ENCODE results near the gene LPIN2. TPM values are rescaled to one million over a fixed set of nuclear protein-coding genes. Genes with fewer than 3 reads are reported as not detected.
"Not testable (repeated sequence)": the region's sequence is repeated elsewhere in the genome, so short reads cannot be mapped to it uniquely, and the experiment has no call there.

Gene LPIN2
- total RNA-seq, 1 donor from 2014 or later, result 76.1 TPM

DNA sequence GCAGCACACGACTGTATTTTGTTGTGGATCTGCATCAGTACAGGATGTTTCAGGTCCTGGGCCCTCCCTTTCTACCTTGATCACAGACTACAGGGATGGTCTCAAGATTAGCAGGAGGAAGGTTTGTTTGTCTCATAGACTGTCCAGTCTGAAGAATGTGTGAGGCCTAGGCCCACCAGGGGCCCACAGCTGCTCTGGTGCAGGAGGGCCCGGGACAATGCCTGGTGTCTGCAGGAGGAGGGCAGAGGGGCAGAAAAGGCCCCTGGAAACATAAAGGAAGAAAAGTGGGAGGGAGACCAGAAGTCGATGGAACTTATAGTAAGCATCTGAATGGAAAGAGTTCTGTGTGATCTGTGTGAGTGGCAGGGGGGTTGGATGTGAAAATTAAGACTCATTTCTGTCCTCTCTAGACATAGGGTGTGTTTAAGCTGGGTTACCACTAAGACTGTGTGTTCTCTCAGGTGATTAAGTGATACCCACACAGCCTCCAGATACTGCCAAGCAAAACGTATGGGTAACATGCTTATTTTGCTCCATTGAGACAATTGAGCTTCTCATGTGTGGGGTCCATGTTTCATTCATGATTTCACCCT lies 33.4 kb upstream of the LPIN2 start:
- intact Hi-C loops (cut with micrococcal nuclease), result no loop called here

DNA sequence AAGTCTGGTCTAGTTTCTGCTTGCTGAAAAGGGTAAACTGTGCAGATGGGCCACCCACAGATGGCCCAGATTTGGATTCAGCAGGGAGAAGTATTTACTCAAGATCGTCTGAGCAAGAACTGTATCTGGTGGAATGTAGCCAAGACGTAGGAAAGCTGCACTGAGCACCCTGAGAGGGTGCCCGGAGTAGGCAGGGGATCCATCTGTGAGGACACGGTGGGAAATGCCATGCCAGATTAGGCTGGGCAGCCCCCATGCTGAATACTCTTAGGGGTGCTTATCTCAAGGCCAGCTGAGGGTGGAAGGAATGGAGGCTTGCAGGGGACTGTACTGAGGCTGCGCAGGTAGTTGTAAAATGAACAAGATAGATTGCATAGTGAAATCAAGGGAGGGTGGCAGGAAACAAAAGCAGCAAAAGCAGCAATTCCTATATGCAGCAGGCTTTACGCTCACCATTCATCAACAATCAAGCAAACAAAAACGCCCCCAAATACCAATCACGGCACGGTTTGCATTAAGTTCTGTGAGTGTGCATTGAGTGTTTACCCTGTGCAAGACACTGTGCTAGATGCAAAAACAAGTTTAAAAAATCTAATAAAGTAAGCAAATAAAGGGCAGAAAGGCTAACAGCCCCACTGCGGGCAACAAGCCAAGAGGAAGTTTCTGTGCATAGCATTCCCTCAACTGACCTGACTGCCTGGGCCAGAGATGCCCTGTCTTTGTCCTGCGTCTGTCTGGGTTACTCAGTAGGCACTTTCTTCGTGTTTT lies 32.2 kb upstream of the LPIN2 start:
- intact Hi-C loops (cut with micrococcal nuclease), result no loop called here

DNA sequence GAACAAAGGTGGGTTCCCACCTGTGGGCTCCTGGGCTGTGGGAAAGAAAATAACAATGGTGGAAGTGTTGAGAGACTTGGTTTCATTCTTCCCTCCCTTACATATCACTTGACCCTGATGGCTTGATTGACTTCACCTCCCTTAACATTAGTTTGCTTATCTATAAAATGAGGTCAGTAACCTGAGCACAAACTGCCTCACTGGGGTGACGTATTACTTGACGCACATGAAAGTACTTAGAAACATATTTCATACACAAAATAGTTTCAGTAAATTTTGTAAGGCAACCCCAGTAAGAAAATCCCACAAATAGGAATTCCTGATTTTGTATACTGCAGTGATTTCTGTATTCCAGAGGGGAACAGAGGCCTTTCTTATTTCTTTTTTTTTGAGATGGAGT lies 29.4 kb upstream of the LPIN2 start:
- intact Hi-C loops (cut with micrococcal nuclease), result no loop called here

DNA sequence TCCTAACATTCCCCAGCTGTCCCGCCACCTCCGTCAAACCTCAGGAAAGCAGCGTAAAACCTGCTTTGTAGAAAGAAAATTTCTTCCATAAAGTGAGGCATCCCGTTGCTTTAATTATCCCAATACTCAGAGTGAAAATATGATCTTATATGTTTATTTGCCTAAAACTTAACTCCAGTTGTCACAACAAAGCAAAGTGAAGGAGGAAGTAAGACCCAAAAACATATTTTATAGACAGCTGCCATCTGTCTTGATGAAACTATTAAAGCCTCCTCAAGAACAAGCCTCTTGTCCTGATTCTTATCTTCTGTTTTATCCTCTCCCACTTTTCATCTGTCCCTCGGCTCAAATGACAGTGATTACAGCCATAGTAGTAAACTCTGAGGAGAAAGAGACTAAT lies 28.9 kb upstream of the LPIN2 start:
- intact Hi-C loops (cut with micrococcal nuclease), result no loop called here

DNA sequence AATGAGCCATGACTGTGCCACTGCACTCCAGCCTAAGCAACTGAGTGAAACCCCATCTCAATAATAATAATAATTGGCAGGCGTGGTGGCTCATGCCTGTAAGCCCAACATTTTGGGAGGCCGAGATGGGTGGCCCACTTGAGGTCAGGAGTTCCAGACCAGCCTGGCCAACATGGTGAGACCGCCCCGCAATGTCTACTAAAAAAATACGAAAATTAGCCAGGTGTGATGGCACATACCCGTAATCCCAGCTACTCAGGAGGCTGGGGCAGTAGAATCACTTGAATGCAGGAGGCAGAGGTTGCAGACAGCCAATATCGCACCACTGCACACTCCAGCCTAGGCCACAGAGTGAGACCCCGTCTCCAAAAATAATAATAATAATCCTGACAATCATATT lies 27.9 kb upstream of the LPIN2 start:
- intact Hi-C loops (cut with micrococcal nuclease), result no loop called here

DNA sequence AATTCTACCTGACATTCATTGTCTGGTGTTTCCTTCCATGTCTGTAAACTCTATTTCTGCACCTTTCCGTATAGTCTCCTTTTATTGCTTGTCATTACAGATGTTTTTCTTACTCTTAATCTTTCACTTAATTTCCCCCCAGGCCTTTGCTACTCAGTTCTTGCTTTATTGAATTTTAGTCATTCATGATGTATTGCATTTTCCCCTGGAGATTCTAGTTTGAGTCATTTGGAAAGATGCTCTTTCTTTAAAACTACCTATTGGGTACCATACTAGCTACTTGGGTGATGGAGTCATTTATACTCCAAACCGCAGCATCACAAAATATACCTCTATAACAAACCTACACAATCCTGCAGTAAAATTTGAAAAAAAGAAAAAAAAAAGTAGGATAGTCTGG lies 27.2 kb upstream of the LPIN2 start:
- intact Hi-C loops (cut with micrococcal nuclease), result no loop called here

DNA sequence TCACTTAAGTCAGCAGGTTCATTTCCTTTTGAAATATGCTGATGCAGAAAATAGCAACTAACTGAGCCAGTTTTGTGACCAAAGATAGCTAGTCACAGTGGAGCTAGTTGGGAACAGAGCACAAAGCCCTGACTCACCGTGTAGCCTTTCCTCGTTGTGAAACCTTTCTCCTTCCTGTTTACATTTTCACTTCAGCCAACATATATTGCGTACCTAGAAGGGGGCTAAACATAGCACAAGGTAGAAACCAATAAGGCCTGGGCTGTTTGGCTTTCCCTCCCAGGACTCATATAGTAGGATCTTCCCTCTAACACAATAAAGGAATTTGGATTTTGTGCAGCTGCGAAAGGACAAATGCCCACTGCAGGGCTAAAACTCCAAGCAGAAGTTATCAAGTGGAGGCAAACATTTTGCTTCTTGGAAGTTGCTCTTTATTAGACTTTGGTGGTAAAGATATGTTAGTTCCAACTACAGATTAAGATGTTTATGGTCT lies 24.5 kb upstream of the LPIN2 start:
- intact Hi-C loops (cut with micrococcal nuclease), result loop anchor here (1.0 kb wide), 1 partner anchor 22 kb away; no protein-coding TSS in a partner anchor

DNA sequence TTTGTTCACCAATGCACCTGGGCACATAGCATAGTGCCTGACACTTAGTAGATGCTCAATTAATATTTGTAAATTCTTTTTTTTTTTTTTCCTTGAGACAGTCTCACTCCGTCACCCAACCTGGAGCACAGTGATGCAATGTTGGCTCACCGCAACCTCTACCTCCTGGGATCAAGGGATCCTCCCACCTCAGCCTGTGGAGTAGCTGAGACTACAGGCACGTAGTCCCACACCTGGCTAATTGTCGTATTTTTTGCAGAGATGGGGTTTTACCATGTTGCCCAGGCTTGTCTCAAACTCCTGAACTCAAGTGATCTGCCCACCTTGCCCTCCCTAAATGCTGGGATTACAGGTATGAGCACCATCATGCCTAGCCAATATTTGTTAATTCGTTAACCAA lies 23.2 kb upstream of the LPIN2 start:
- intact Hi-C loops (cut with micrococcal nuclease), result no loop called here

DNA sequence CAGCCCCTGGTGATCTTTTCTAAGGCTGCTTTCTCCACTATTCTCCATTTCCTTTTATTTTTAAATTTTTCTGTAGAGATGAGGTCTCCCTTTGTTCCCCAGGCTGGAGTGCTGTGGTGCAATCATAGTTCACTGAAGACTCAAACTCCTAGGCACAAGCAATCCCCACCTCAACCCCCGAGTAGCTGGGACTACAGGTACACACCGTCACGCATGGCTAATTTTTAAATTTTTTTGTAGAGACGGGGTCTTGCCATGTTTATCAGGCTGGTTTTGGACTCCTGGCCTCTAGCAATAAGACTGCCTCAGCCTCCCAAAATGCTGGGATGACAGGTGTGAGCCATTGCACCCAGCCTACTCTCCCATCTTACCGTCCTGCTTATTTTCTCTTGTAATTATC lies 22.7 kb upstream of the LPIN2 start:
- intact Hi-C loops (cut with micrococcal nuclease), result no loop called here

DNA sequence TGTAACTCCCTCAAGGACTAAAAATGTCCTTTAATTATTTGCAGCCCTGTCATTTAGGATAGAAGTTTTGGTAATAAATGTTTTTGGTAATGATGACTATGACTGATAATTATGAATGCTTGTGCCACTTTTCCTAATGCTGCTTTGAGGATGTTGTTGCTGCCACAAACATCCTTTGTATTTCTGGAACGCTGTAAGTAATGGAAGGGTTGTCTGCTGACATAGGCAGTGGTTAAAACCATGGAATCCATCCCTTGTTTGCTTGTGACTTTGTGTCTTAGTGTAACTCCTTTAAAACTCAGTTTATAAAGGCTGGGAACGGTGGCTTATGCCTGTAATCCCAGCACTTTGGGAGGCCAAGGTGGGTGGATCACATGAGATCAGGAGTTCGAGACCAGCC lies 19.8 kb upstream of the LPIN2 start:
- intact Hi-C loops (cut with micrococcal nuclease), result no loop called here

DNA sequence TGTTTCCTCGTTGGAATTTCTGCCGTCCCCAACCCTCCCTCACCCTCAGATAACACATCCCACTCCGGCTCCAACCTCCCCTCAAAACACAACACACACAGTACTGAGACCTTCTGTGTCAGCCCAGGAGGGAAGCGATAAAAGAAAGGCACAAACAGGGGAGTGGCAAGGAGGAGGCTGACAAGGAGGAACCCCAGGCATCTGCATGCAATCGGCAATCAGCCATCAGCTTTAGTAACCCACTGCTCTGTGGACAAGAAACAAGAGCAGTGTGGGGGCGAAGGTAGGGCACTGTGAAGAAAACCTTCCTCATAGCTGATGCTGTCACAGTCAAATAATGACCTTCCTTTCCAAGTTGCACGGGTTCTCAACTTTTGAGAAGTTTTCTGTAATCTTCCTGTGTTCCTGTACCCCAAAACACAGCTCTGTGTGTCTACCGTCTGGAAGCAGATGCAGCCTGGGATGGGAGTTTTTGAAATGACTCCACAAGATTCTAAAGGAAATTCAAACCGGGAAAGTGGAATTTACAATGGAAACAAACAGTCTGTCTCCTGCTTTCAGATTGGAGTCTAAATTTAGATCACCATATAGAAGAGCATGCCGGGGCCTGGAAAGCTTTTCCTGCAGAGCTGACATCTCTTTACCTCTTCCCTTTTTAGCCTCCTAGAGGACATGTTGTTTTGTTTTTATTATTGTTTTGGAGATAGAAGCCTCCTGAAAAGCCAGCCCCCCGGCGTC lies 16.4 kb upstream of the LPIN2 start:
- intact Hi-C loops (cut with micrococcal nuclease), result no loop called here

DNA sequence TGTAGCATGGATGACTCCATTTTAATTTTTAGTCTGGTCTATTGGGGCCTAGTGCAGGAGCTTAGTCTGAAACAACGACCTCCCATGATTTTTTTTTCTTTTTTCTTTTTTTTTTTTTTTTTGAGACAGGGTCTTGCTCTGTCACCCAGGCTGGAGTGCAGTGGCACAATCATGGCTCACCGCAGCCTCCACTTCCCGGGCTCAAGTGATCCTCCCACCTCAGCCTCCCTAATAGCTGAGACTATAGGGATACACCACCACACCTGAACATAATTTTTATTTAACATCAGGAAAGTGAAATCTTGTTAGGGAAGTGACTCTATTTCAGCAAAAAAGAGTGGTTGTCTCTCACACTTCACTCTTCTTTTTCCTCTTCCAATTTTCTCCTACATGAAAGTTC lies 15.2 kb upstream of the LPIN2 start:
- intact Hi-C loops (cut with micrococcal nuclease), result not testable (repeated sequence)

DNA sequence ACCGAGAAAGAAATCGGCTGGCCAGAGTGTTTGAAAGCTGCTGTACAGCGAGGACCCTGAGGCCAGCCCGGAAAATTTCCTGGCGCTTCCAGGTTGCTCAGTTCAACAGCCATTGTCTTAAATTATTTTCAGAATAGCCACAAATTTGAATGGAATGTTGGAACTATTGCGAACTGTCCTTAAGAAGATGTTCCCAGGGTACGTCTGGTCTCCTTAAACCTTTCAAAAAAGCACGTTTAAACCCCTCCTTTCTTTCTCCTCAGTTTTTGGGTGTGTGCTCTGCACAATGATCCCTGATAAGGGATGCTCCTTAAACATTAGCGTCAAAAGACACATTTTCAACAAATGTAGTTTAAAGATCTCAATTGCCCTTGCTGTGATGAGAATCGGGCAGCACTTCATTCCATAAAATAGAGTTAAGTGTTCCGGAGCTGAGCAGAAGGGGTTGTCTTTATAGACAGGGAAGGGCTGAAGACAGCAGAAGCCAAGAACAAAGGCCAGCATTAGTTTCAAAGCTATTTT lies 14.5 kb upstream of the LPIN2 start:
- intact Hi-C loops (cut with micrococcal nuclease), result no loop called here

DNA sequence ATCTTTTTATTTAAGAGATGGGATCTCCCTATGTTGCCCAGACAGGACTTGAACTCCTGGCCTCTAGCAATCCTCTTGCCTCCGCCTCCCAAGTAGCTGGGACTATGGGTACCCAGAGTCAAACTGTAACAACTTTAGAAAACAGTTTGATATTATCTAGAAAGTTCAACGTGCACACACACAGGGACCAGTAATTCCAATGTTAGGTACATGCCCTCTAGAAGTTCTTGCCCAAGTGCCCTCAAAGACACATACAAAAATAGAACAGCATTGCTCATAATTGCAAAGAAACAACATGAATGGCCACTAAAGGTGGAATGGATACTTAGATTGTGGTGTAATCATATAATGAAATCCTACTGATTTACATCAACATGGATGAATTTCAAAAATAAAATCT lies 12.6 kb upstream of the LPIN2 start:
- intact Hi-C loops (cut with micrococcal nuclease), result no loop called here

DNA sequence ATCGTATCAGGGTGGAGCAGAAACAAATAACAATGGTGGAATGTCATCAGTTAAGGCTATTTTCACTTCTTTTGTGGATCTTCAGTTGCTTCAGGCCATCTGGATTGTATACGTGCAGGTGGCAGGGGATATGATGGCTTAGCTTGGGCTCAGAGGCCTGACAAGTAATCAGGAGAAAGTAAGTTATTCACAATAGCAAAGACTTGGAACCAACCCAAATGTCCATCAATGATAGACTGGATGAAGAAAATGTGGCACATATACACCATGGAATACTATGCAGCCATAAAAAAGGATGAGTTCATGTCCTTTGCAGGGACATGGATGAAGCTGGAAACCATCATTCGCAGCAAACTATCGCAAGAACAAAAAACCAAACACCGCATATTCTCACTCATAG lies 10.7 kb upstream of the LPIN2 start:
- intact Hi-C loops (cut with micrococcal nuclease), result not testable (repeated sequence)

DNA sequence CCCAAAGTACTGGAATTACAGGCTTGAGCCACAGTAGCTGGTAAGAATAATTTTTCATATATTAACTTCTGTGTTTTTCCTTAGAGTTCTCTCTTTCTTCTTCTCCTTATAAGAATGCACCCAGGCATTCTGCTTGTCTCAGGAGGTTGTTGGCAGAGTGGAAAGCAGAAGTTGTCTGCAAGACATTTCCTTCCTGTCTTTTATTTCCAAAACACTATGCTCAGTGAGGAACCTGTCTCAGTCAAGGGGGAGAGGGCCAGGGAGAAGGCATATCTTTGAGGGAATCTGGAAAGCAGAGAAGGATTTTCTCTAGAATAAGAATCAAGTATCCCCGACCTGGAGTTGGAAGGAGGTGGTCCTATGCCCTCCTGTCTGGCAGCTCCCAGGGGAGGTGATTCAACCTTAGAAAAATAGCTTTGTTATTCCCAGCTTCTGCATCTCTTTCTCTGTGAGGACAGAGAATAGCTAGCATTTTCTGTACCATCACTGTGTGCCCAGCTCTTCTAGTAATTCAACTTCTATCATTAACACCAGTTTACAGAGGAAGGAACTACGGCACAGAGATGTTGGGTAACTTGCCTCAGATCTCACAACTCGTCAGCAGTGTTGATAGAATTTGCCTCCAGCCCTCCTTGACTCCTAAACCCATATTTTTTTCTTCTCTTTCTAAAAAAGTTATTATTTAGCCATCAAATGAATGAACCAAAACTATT lies 3.8 kb upstream of the LPIN2 start:
- intact Hi-C loops (cut with micrococcal nuclease), result no loop called here

DNA sequence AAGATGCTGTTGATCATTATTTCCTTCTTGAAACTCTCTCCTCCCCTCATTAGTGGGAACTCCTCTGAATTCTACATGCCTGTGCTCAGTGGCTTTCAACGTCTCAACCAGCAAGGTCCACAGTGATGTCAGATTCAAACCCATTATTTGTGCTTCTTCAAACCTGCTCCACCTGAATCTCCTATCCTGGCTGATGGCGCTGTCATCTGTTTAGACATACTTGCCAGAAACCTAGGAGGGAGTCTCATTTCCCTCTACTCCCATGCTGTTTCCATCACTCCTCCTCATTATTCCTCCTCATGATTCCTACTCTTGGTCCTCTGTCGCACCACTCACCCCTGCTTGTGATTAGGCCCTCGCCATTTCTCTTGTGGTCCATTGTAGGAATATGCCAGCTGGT lies 2.9 kb upstream of the LPIN2 start:
- intact Hi-C loops (cut with micrococcal nuclease), result no loop called here

DNA sequence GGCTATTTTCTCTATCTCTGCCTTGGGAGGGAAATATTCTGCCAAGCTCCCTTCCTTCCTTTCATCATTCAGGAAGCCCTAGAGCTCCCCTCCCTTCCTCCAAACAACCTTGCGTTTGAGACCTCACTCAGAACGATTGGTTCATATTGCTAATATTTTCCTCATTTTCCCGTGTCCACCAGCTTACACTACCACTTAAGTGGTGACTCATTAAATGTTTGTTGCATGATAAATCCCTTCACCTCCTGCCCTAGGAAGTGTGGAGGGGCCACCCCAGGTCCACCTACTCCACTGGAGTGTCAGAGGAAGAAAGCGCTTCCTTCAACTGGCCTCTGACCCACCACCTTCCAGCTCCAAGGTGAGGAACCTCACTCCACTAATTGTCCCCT lies 2.3 kb upstream of the LPIN2 start:
- intact Hi-C loops (cut with micrococcal nuclease), result no loop called here

DNA sequence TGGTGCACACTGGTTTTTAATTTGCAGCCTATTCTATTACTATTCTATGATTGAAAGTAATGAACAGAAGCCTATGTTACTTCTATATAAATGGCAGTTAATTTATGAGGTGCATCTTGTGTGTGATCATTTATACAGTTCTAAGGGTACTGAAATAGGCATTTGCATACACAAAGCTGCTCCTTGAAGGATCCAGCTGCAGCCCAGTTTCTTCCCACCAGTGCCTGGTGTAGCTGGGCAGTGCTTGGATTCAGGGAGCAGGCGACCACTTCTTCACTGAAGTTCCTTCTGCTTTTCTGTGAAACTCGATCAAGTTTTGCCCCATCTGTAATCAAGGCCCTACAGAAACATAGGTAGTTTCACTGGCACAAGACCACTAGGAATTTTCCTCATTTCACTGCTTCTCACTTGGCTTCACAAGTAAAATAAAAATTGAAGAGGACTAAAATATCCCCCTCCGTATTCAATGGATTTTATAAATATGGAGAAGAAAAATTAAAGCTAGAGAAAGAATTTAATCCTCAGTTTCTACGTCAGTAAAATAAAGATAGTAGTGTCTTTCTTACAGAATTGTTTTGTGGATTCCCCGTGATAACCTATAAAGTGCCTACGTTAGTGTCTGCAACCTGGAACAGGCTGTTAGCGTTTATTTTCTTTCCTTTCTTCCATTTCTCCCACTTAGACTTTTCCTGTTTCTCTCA lies 1.7 kb upstream of the LPIN2 start:
- intact Hi-C loops (cut with micrococcal nuclease), result loop anchor here (5.0 kb wide), 1 partner anchor 113 kb away; no protein-coding TSS in a partner anchor

DNA sequence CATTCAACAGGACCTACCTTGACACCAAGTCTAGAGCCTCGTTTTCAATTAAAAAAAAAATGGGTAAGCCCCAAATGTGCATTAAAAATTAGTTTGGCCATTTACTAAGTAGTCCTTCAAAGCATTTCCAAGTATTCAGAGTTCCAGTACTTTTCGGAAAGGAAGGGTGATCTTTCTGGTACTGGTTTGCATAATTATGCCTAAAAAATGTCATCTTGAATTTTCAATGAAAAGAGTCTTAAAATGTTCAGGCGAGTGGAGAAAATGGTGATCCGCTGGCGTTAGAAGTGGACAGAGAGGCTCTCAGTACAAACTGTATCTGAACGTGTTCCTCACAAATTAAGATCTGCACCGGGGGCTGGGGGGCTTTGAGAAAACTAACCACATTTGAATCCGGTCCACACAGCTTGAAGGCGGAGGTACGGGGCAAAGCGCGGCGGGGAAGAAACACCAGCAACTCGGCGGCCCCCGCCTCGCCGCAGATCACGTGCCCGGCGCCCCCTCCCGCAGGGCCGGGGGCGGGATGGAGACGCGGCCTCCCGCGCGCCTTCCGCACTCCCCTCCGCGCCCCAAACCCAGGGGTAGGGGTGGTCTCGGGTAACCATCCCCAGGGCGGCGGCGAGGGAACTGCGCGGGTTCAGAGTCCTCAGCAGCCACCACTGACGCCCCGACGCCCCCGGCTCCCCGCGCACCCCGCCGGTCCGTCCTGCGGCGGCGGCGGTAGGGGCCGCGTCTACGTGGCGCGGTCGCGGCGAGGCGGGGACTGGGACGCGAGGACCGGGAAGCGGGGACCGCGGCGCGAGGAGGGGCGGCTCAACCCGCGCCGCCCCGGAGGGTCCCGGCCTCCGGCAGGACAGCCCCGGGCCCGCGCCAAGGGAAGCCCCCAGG lies 564 bp downstream of the LPIN2 start:
- intact Hi-C loops (cut with micrococcal nuclease), result loop anchor here (1.0 to 5.0 kb wide), 6 partner anchors 14 to 436 kb away; partner anchors contain the start of gene MYL12A
